CD4-positive, alpha-beta T cell (primary cell): ENCODE results near the gene MPP3. TPM values are rescaled to one million over a fixed set of nuclear protein-coding genes. Genes with fewer than 3 reads are reported as not detected.

Experiments
- ATAC-seq: fragments of 200-7000 bp; cut with Tn5 transposase; one replicate; pipeline ENCODE4 v1.10.0; 2022; ENCODE audit warnings: mild to moderate bottlenecking; ENCODE audit not compliant: poor library complexity
- CTCF ChIA-PET: fragments of 350-600 bp; sonication (Branson Sonifier 250); formaldehyde crosslinking; loops from one replicate; lab custom pipeline; 2021; ENCODE audit warnings: antibody characterized with exemption, inconsistent platforms; lab: Charles Lee
- POLR2A ChIA-PET: fragments of 350-600 bp; sonication (Branson Sonifier 250); formaldehyde crosslinking; loops from one replicate; lab custom pipeline; 2021; ENCODE audit warnings: antibody characterized with exemption, inconsistent platforms; lab: Charles Lee
- DNase-seq, 14 experiments: peaks; one replicate each; pipeline ENCODE4 v3.0.0-alpha.2; 2013 to 2020; ENCODE audit warnings: mixed read lengths in 2 of 14
- H3K27ac ChIP-seq, 2 donors: one replicate each; pipeline versions ENCODE4 v1.5.1 to v1.7.0; 2013; ENCODE audit warnings: low read length in 2 of 2, low read depth in 1 of 2, mild to moderate bottlenecking in 1 of 2
- H3K27me3 ChIP-seq, 2 experiments: 1 replicate in 1 of 2; 2 replicates in 1 of 2; pipeline versions ENCODE4 v1.6.1 to v1.7.0; 2013; ENCODE audit warnings: low read length in 2 of 2, control low read depth in 1 of 2, mild to moderate bottlenecking in 1 of 2, moderate library complexity in 1 of 2; ENCODE audit not compliant: insufficient read depth in 2 of 2, control insufficient read depth in 1 of 2
- H3K36me3 ChIP-seq: one replicate; pipeline ENCODE4 v1.6.1; 2013; ENCODE audit warnings: low read length, control low read depth; ENCODE audit not compliant: insufficient read depth
- H3K4me1 ChIP-seq: one replicate; pipeline ENCODE4 v1.6.1; 2013; ENCODE audit warnings: low read length, control low read depth; ENCODE audit not compliant: insufficient read depth
- H3K4me3 ChIP-seq: one replicate; pipeline ENCODE4 v1.5.1; 2013; ENCODE audit warnings: mild to moderate bottlenecking, low read length, moderate library complexity
- H3K9me3 ChIP-seq, 2 experiments: 1 replicate in 1 of 2; 2 replicates in 1 of 2; pipeline versions ENCODE4 v1.6.1 to v1.7.0; 2013; ENCODE audit warnings: low read length in 2 of 2, mild to moderate bottlenecking in 2 of 2, control low read depth in 1 of 2, moderate library complexity in 1 of 2; ENCODE audit not compliant: control insufficient read depth in 1 of 2, insufficient read depth in 1 of 2
- H3K27ac Mint-ChIP-seq: one replicate; pipeline ENCODE4 v1.8.0; 2020; ENCODE audit warnings: mixed read lengths
- H3K27me3 Mint-ChIP-seq: one replicate; pipeline ENCODE4 v1.8.0; 2021; ENCODE audit warnings: mixed read lengths
- H3K36me3 Mint-ChIP-seq: one replicate; pipeline ENCODE4 v1.8.0; 2021; ENCODE audit warnings: low read depth, mixed read lengths
- H3K4me1 Mint-ChIP-seq: one replicate; pipeline ENCODE4 v1.8.0; 2021; ENCODE audit warnings: low read depth, mixed read lengths
- H3K4me3 Mint-ChIP-seq: one replicate; pipeline ENCODE4 v1.8.0; 2020; ENCODE audit warnings: mild to moderate bottlenecking, mixed read lengths
- H3K9me3 Mint-ChIP-seq: one replicate; pipeline ENCODE4 v1.8.0; 2020; ENCODE audit warnings: mixed read lengths
- CTCF ChIP-seq: fragments of 200-600 bp; IDR thresholded peaks from one replicate; pipeline ENCODE4 v1.8.0; 2022; ENCODE audit warnings: antibody characterized with exemption, mild to moderate bottlenecking
- intact Hi-C, 2 experiments: fragments of 100-400 bp; cut with DNase I in 1 of 2; cut with micrococcal nuclease in 1 of 2; formaldehyde crosslinking; loops; one replicate each; pipeline versions ENCODE4 v1.15.1 to v1.9.0; 2023 to 2025; cut with DNase I, micrococcal nuclease
- total RNA-seq, 174 experiments: library from RNA in 2 of 174; stranded (reverse) in 2 of 174; gene quantifications; one replicate each; pipeline ENCODE4 v1.2.3 and lab custom pipeline; 2021 to 2026

The MPP3 gene
- total RNA-seq, 2 experiments from 2014 or later = 0.14 TPM; not detected in 1

- H3K27me3 Mint-ChIP-seq = peaks cover 38% of the 10 kb centered on the region
Observed at GRCh38 chr17:43874293-43874692, 41.3 kb upstream of the MPP3 start.

GRCh38 chr17:43873815-43874214 lies 40.9 kb upstream of the MPP3 start:
- DNase-seq = no peak
- Histone ChIP-seq H3K9me3 (no peaks in the 10 kb centered on the region), H3K27me3 (peaks cover 3 to 5% of the 10 kb centered on the region in 2 experiments), H3K27ac (no peak overlapping the region), H3K4me3 (no peak overlapping the region), H3K36me3 (no peaks in the 10 kb centered on the region), H3K4me1 (peaks cover 3% of the 10 kb centered on the region)
- H3K4me1 Mint-ChIP-seq = no peaks in the 10 kb centered on the region
- POLR2A ChIA-PET = no interaction called here
- no peaks in the 10 kb centered on the region for H3K36me3 Mint-ChIP-seq
- CTCF ChIA-PET = no interaction called here
- no peak for ATAC-seq
- no peak overlapping the region for H3K27ac Mint-ChIP-seq
- H3K4me3 Mint-ChIP-seq = no peak overlapping the region
- TF ChIP-seq CTCF = no peak
- peaks cover 38% of the 10 kb centered on the region for H3K27me3 Mint-ChIP-seq
- no peaks in the 10 kb centered on the region for H3K9me3 Mint-ChIP-seq
- intact Hi-C loops = no loop called here

More at GRCh38 chr17:43874293-43874692, 41.3 kb upstream of the MPP3 start:
- TF ChIP-seq CTCF = no peak
- no peak overlapping the region for H3K27ac ChIP-seq
- POLR2A ChIA-PET = no interaction called here
- H3K9me3 ChIP-seq = no peaks in the 10 kb centered on the region
- Mint-ChIP-seq H3K27ac (no peak overlapping the region), H3K4me3 (no peak overlapping the region), H3K9me3 (no peaks in the 10 kb centered on the region), H3K4me1 (no peaks in the 10 kb centered on the region), H3K36me3 (no peaks in the 10 kb centered on the region)
- ATAC-seq (no peak), DNase-seq (no peak)
- intact Hi-C loops = no loop called here
- H3K4me3 ChIP-seq = no peak overlapping the region
- H3K27me3 ChIP-seq = peaks cover 3 to 5% of the 10 kb centered on the region in 2 experiments
- peaks cover 3% of the 10 kb centered on the region for H3K4me1 ChIP-seq
- CTCF ChIA-PET = no interaction called here
- no peaks in the 10 kb centered on the region for H3K36me3 ChIP-seq

- H3K9me3 Mint-ChIP-seq = no peaks in the 10 kb centered on the region
Observed at GRCh38 chr17:43873091-43873490, 40.1 kb upstream of the MPP3 start.

More at GRCh38 chr17:43873091-43873490, 40.1 kb upstream of the MPP3 start:
- Mint-ChIP-seq H3K36me3 (no peaks in the 10 kb centered on the region), H3K27me3 (peaks cover 45% of the 10 kb centered on the region), H3K4me3 (no peak overlapping the region), H3K4me1 (no peaks in the 10 kb centered on the region), H3K27ac (no peak overlapping the region)
- ChIA-PET POLR2A (no interaction called here), CTCF (no interaction called here)
- Histone ChIP-seq H3K27me3 (peaks cover 3 to 5% of the 10 kb centered on the region in 2 experiments), H3K4me1 (no peaks in the 10 kb centered on the region), H3K4me3 (no peak overlapping the region), H3K9me3 (no peaks in the 10 kb centered on the region), H3K36me3 (no peaks in the 10 kb centered on the region), H3K27ac (no peak overlapping the region)
- ATAC-seq (no peak), DNase-seq (no peak)
- no peak for TF ChIP-seq CTCF
- intact Hi-C loops = no loop called here
